DND-41 (cell line): ENCODE data around the gene XPNPEP3.

Source experiments
- CTCF ChIP-seq: IDR thresholded peaks from 2 replicates; pipeline ENCODE4 v1.5.1; 2012; ENCODE audit warnings: borderline replicate concordance, low read length, moderate library complexity, mild to moderate bottlenecking; ENCODE audit not compliant: poor library complexity, severe bottlenecking; ENCODE audit errors: extremely low read depth
- EZH2 ChIP-seq: IDR thresholded peaks from 3 replicates; pipeline ENCODE4 v1.6.1; 2012; ENCODE audit warnings: borderline replicate concordance, low read depth, mild to moderate bottlenecking, moderate library complexity, low read length, inconsistent platforms; ENCODE audit not compliant: severe bottlenecking

DNA sequence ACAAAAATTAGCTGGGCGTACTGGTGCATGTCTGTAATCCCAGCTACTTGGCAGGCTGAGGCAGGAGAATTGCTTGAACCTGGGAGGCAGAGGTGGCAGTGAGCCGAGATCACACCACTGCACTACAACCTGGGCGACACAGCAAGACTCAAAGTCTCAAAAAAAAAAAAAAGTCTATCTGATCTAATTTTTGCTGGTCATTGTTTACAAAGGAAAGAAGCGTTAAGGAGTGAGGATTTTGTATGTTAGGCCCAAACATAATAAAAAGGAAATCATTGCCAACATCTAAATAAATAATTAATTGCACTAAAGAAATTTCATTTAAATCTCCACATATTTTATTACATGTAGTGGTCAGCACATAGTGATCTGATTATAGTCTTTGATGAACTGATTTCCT lies 97.2 kb downstream of the XPNPEP3 start:
- TF ChIP-seq CTCF (no peak), EZH2 (no peak)
